Measurements from ENCODE around the gene ZNF514. TPM values are rescaled to one million over a fixed set of nuclear protein-coding genes. Genes with fewer than 3 reads are reported as not detected.

Gene ZNF514
- total RNA-seq, 1 experiment from 2014 or later: 12.9 TPM

DNA sequence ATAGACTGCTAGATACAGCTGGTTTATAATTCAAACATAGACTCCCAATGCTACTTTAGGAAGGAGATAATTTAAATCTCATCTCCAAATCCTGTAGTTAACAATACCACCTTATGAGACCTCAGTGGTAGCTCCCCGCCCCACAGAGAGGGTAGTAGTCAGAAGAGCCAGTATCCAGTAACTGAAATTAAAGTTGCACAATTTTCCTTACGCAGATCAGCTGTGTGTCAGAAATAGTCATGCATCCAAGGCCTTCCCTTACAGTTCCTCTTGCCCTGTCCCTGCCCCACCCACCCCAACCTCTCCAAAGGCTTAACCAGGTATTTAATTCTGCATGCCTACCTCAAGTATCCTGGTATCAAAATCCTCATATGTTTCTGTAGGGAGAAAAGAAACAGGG is 53.6 kb downstream of the ZNF514 start:
- H3K79me2 ChIP-seq (ENCODE audit: insufficient read depth, low read length): no peaks in the 10 kb centered on the region
- no peak overlapping the region for H3K27ac Mint-ChIP-seq

More for the DNA sequence above, 53.6 kb downstream of the ZNF514 start:
- no peak overlapping the region for H2BK12ac ChIP-seq (ENCODE audit: insufficient read length, low read depth, low read length)
- H3K27me3 ChIP-seq (ENCODE audit: insufficient read depth, low read length): no peaks in the 10 kb centered on the region
- H4K20me1 ChIP-seq (ENCODE audit: control insufficient read depth, insufficient read depth, insufficient read length): no peaks in the 10 kb centered on the region
- H2BK20ac ChIP-seq (ENCODE audit: low read depth, low read length, poor library complexity, severe bottlenecking): no peak overlapping the region
- no peaks in the 10 kb centered on the region for H3K79me1 ChIP-seq (ENCODE audit: insufficient read depth, low read depth, low read length, poor library complexity, severe bottlenecking)
- no peak overlapping the region for H3K9ac ChIP-seq (ENCODE audit: extremely low read depth, insufficient read length, low read length)
- H2AFZ ChIP-seq (ENCODE audit: low read length): no peak overlapping the region
- H2BK15ac ChIP-seq (ENCODE audit: low read depth, low read length): no peak overlapping the region
- no peak overlapping the region for H2BK120ac ChIP-seq (ENCODE audit: low read depth, low read length, poor library complexity, severe bottlenecking)
- H3K14ac ChIP-seq (ENCODE audit: insufficient read depth, low read length): no peak overlapping the region
- H2BK5ac ChIP-seq (ENCODE audit: insufficient read length, low read length): no peak overlapping the region
- H3K9me3 Mint-ChIP-seq: no peaks in the 10 kb centered on the region
- no peaks in the 10 kb centered on the region for H3K9me3 ChIP-seq (ENCODE audit: control insufficient read depth, low read depth, low read length)
- TF ChIP-seq, protein P1, sequence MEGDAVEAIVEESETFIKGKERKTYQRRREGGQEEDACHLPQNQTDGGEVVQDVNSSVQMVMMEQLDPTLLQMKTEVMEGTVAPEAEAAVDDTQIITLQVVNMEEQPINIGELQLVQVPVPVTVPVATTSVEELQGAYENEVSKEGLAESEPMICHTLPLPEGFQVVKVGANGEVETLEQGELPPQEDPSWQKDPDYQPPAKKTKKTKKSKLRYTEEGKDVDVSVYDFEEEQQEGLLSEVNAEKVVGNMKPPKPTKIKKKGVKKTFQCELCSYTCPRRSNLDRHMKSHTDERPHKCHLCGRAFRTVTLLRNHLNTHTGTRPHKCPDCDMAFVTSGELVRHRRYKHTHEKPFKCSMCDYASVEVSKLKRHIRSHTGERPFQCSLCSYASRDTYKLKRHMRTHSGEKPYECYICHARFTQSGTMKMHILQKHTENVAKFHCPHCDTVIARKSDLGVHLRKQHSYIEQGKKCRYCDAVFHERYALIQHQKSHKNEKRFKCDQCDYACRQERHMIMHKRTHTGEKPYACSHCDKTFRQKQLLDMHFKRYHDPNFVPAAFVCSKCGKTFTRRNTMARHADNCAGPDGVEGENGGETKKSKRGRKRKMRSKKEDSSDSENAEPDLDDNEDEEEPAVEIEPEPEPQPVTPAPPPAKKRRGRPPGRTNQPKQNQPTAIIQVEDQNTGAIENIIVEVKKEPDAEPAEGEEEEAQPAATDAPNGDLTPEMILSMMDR (conservative IDR thresholded peaks at IDR 0.05): no peak
- no peak overlapping the region for H4K8ac ChIP-seq (replicated peaks; ENCODE audit: insufficient read length, low read depth, low read length)
- DNase-seq: no peak
- H2AK5ac ChIP-seq (ENCODE audit: insufficient read length, low read length): no peak overlapping the region
- no peak overlapping the region for H3T11ph ChIP-seq (ENCODE audit: low read length)
- no peak overlapping the region for H3K18ac ChIP-seq (ENCODE audit: insufficient read length, low read depth, low read length)
- H3K4me2 ChIP-seq (ENCODE audit: insufficient read depth, insufficient read length, low read length): no peak overlapping the region
- no peak overlapping the region for H3K4ac ChIP-seq (ENCODE audit: low read depth, low read length)
- H3K27me3 Mint-ChIP-seq (ENCODE audit: low read depth): no peaks in the 10 kb centered on the region
- H3K56ac ChIP-seq (ENCODE audit: insufficient read length, low read depth, low read length): no peak overlapping the region
- H3K4me3 Mint-ChIP-seq: no peak overlapping the region
- no peak overlapping the region for H4K5ac ChIP-seq (ENCODE audit: insufficient read length, low read depth, low read length)
- H3K23me2 ChIP-seq (ENCODE audit: insufficient read length, low read depth, low read length, poor library complexity, severe bottlenecking): no peaks in the 10 kb centered on the region
- H3K27ac ChIP-seq (ENCODE audit: insufficient read length, low read depth, low read length): no peak overlapping the region
- no CpG with 5 or more reads among the region's 2 CpGs for WGBS (ENCODE audit: extremely low coverage, insufficient read length, low lambda C conversion rate)
- no peaks in the 10 kb centered on the region for H3K4me1 Mint-ChIP-seq
- peaks cover 46 to 80% (median 65%) of the 10 kb centered on the region in 3 experiments; a peak in 6 of 7 replicates for H3K36me3 Mint-ChIP-seq (ENCODE audit: insufficient read depth in 1 of 3, low read depth in 3 of 3)
- no peak overlapping the region for H3K23ac ChIP-seq (ENCODE audit: insufficient read length, low read depth, low read length)
- no peaks in the 10 kb centered on the region for H3K4me1 ChIP-seq (ENCODE audit: insufficient read depth, low read length)
- H4K91ac ChIP-seq (ENCODE audit: insufficient read length, low read depth, low read length): no peak overlapping the region
